IMR-90 (cell line): ENCODE data around the gene ZCCHC7. TPM values are rescaled to one million over a fixed set of nuclear protein-coding genes. Genes with fewer than 3 reads are reported as not detected.

ENCODE experiments used
- ATAC-seq: fragments of 200-7000 bp; cut with Tn5 transposase; 2 replicates; pipeline ENCODE4 v1.9.1; 2020; ENCODE audit warnings: low read depth, mild to moderate bottlenecking, moderate library complexity
- BruUV-seq: library from RNA; stranded (reverse); fragments of 400-500 nt; replicated peaks from 2 replicates; lab custom pipeline; 2021; lab: Mats Ljungman, UMichigan
- CTCF ChIA-PET: fragments of 300-600 bp; formaldehyde crosslinking; extraction: SDS; loops from one replicate; lab custom pipeline; 2021; ENCODE audit warnings: antibody characterized with exemption; lab: Yijun Ruan, JAX
- POLR2A ChIA-PET: fragments of 300-600 bp; sonication (Branson Sonifier 250); formaldehyde crosslinking; loops from one replicate; lab custom pipeline; 2022; ENCODE audit warnings: antibody characterized with exemption; ENCODE audit not compliant: unreplicated experiment; lab: Charles Lee
- DNase-seq: peaks from one replicate; pipeline ENCODE4 v3.0.0; 2013
- H2AFZ ChIP-seq: replicated peaks from 2 replicates; pipeline ENCODE3; 2013; ENCODE audit warnings: low read length, mild to moderate bottlenecking; ENCODE audit not compliant: poor library complexity
- H2AK5ac ChIP-seq: 2 replicates; pipeline ENCODE4 v1.6.1; 2013; ENCODE audit warnings: low read depth, low read length, inconsistent platforms
- H2AK9ac ChIP-seq: replicated peaks from 2 replicates; pipeline ENCODE3; 2013; ENCODE audit warnings: mild to moderate bottlenecking, low read depth, low read length, moderate library complexity; ENCODE audit not compliant: poor library complexity
- H2BK120ac ChIP-seq: 2 replicates; pipeline ENCODE4 v1.6.1; 2013; ENCODE audit warnings: low read depth, low read length, inconsistent platforms
- H2BK15ac ChIP-seq: 3 replicates; pipeline ENCODE4 v1.6.1; 2013; ENCODE audit warnings: low read depth, low read length, inconsistent platforms
- H2BK20ac ChIP-seq: 2 replicates; pipeline ENCODE4 v1.6.1; 2013; ENCODE audit warnings: low read depth, mild to moderate bottlenecking, inconsistent platforms, low read length, moderate library complexity
- H2BK5ac ChIP-seq: 2 replicates; pipeline ENCODE4 v1.6.1; 2013; ENCODE audit warnings: mild to moderate bottlenecking, low read depth, low read length, inconsistent platforms; ENCODE audit not compliant: poor library complexity, severe bottlenecking
- H3K14ac ChIP-seq: replicated peaks from 2 replicates; pipeline ENCODE4 v1.6.1; 2013; ENCODE audit warnings: low read depth, low read length, inconsistent platforms
- H3K18ac ChIP-seq: 2 replicates; pipeline ENCODE4 v1.6.1; 2013; ENCODE audit warnings: low read depth, low read length, control low read depth
- H3K23ac ChIP-seq: 2 replicates; pipeline ENCODE4 v1.6.1; 2013; ENCODE audit warnings: low read depth, low read length, inconsistent platforms
- H3K27ac ChIP-seq: 2 replicates; pipeline ENCODE4 v1.5.1; 2013; ENCODE audit warnings: mild to moderate bottlenecking, control low read depth, low read length; ENCODE audit not compliant: insufficient read depth
- H3K27me3 ChIP-seq: 2 replicates; pipeline ENCODE4 v1.6.1; 2013; ENCODE audit warnings: low read length; ENCODE audit not compliant: control insufficient read depth, insufficient read depth
- H3K36me3 ChIP-seq: 2 replicates; pipeline ENCODE4 v1.6.1; 2013; ENCODE audit warnings: low read length, mixed read lengths; ENCODE audit not compliant: control insufficient read depth, insufficient read depth
- H3K4ac ChIP-seq: 2 replicates; pipeline ENCODE4 v1.6.1; 2013; ENCODE audit warnings: low read depth, low read length, inconsistent platforms
- H3K4me1 ChIP-seq: 2 replicates; pipeline ENCODE4 v1.6.1; 2013; ENCODE audit warnings: low read length, mixed read lengths; ENCODE audit not compliant: control insufficient read depth, insufficient read depth
- H3K4me2 ChIP-seq: 2 replicates; pipeline ENCODE4 v1.6.1; 2013; ENCODE audit warnings: low read depth, mild to moderate bottlenecking, control low read depth, low read length, moderate library complexity
- H3K4me3 ChIP-seq: 2 replicates; pipeline ENCODE4 v1.5.1; 2013; ENCODE audit warnings: low read depth, mild to moderate bottlenecking, control low read depth, low read length, moderate library complexity; ENCODE audit not compliant: insufficient read depth
- H3K56ac ChIP-seq: 2 replicates; pipeline ENCODE4 v1.6.1; 2013; ENCODE audit warnings: low read length, inconsistent platforms; ENCODE audit not compliant: insufficient read depth; ENCODE audit errors: extremely low read depth
- H3K79me1 ChIP-seq, 2 experiments: 2 replicates each; pipeline ENCODE4 v1.6.1; 2013; ENCODE audit warnings: low read length in 2 of 2, inconsistent platforms in 1 of 2, low read depth in 1 of 2
- H3K9ac ChIP-seq: 2 replicates; pipeline ENCODE4 v1.6.1; 2013; ENCODE audit warnings: low read depth, low read length, control low read depth
- H3K9me1 ChIP-seq: 2 replicates; pipeline ENCODE4 v1.6.1; 2013; ENCODE audit warnings: low read length, inconsistent platforms; ENCODE audit not compliant: insufficient read depth
- H3K9me3 ChIP-seq: 2 replicates; pipeline ENCODE4 v1.6.1; 2013; ENCODE audit warnings: low read length; ENCODE audit not compliant: control insufficient read depth, insufficient read depth
- H4K20me1 ChIP-seq: 2 replicates; pipeline ENCODE4 v1.6.1; 2013; ENCODE audit warnings: low read length, inconsistent platforms; ENCODE audit not compliant: insufficient read depth
- H4K5ac ChIP-seq: 2 replicates; pipeline ENCODE4 v1.6.1; 2013; ENCODE audit warnings: mild to moderate bottlenecking, low read depth, low read length, control low read depth
- H4K8ac ChIP-seq, 2 experiments: 2 replicates each; pipeline ENCODE4 v1.6.1; 2013; ENCODE audit warnings: low read depth in 2 of 2, low read length in 2 of 2, control low read depth in 1 of 2, inconsistent platforms in 1 of 2
- H4K91ac ChIP-seq: 2 replicates; pipeline ENCODE4 v1.6.1; 2013; ENCODE audit warnings: low read depth, low read length, inconsistent platforms; ENCODE audit not compliant: insufficient read depth
- BHLHE40 ChIP-seq: fragments of 150-350 bp; IDR thresholded peaks from 2 replicates; pipeline ENCODE4 v1.6.1; 2016; ENCODE audit warnings: mild to moderate bottlenecking, low read depth, low read length
- CEBPB ChIP-seq: IDR thresholded peaks from 2 replicates; pipeline ENCODE4 v1.6.1; 2012; ENCODE audit warnings: low read depth, low read length, improper control_type of control experiment
- CHD1 ChIP-seq: IDR thresholded peaks from 2 replicates; pipeline ENCODE4 v1.6.1; 2012; ENCODE audit warnings: low read depth, low read length, improper control_type of control experiment
- FOS ChIP-seq: fragments of 150-350 bp; IDR thresholded peaks from 2 replicates; pipeline ENCODE4 v1.6.1; 2016; ENCODE audit warnings: low read depth, low read length
- MAZ ChIP-seq: IDR thresholded peaks from 2 replicates; pipeline ENCODE4 v1.6.1; 2012; ENCODE audit warnings: low read depth, mild to moderate bottlenecking, low read length, improper control_type of control experiment, moderate library complexity, borderline replicate concordance
- MXI1 ChIP-seq: IDR thresholded peaks from 2 replicates; pipeline ENCODE4 v1.6.1; 2012; ENCODE audit warnings: low read depth, mild to moderate bottlenecking, low read length, moderate library complexity, borderline replicate concordance
- POLR2A ChIP-seq: IDR thresholded peaks from 2 replicates; pipeline ENCODE4 v1.6.1; 2012; ENCODE audit warnings: mild to moderate bottlenecking, low read depth, low read length
- RCOR1 ChIP-seq: IDR thresholded peaks from 2 replicates; pipeline ENCODE4 v1.6.1; 2012; ENCODE audit warnings: mild to moderate bottlenecking, low read length, improper control_type of control experiment; ENCODE audit not compliant: insufficient replicate concordance
- SMC3 ChIP-seq: fragments of 150-350 bp; IDR thresholded peaks from 2 replicates; pipeline ENCODE4 v1.6.1; 2016; ENCODE audit warnings: low read depth, mild to moderate bottlenecking, antibody characterized with exemption, low read length, moderate library complexity
- WGBS, 2 experiments: methylation state at CpG; one replicate each; pipeline versions ENCODE4 v1.1.5 to v1.1.7; 2013; ENCODE audit warnings: missing lambda C conversion rate in 2 of 2; ENCODE audit not compliant: insufficient read length in 1 of 2; ENCODE audit errors: extremely low coverage in 2 of 2; 5-methylcytosine and 5-hydroxymethylcytosine counted together
- dilution Hi-C: fragments of 300-500 bp; cut with HindIII; formaldehyde crosslinking; loops from one replicate; pipeline ENCODE4 v1.14.3; 2018; ENCODE audit warnings: low sequenced_read_pairs; ENCODE audit not compliant: unreplicated experiment
- in situ Hi-C: fragments of 300-500 bp; cut with MboI; formaldehyde crosslinking; loops from 3 replicates; pipeline ENCODE4 v1.14.3; 2019; ENCODE audit warnings: low sequenced_read_pairs, inconsistent platforms, mixed read lengths
- intact Hi-C: fragments of 100-400 bp; cut with micrococcal nuclease; formaldehyde crosslinking; loops from 2 replicates; pipeline ENCODE4 v1.10.0; 2022
- polyA plus RNA-seq, 3 experiments: library from polyadenylated mRNA; depleted of rRNA; stranded (reverse); fragments of >200 nt; gene quantifications; 2 replicates each; pipeline ENCODE4 v1.2.3, GENCODE V29; 2012; ENCODE audit warnings: low replicate concordance in 1 of 3
- total RNA-seq: library from RNA; depleted of rRNA; stranded (reverse); fragments of >200 nt; gene quantifications from 2 replicates; pipeline ENCODE4 v1.2.3, GENCODE V29; 2012
- TF ChIP-seq, protein P1 (sequence below): fragments of 150-350 bp; IDR thresholded peaks from 2 replicates; pipeline ENCODE4 v1.6.1; 2017; ENCODE audit warnings: mild to moderate bottlenecking, antibody characterized with exemption, low read length, low read depth
- TF ChIP-seq, protein P2 (sequence below): fragments of 150-350 bp; IDR thresholded peaks from 2 replicates; pipeline ENCODE4 v1.6.1; 2016; ENCODE audit warnings: low read depth, mild to moderate bottlenecking, low read length, moderate library complexity, borderline replicate concordance

ZCCHC7 gene
- total and polyA plus RNA-seq, 2 of the 4 experiments (the other 2 are of a cell fraction): 13.6 to 28.7 TPM

DNA sequence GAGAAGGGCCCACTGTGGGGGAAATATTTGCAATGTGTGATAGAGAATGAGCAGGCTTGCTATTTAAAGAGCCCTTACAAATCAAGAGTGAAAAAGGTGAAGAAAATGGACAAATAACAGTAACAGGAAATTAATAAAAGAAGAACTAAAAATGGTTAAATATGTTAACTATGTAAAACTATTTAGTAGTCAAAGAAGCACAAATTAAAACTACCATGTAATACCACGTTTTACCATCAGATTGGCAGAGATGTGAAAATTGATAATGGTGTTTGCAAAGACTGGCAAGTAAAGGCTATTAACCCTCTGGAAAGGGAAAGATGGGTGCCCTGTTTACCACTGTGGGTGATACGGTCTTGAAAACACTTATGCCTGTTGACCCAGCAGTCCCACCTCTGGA, 279.0 kb downstream of the ZCCHC7 start:
- Histone ChIP-seq H2BK20ac (no peak overlapping the region), H3K4me3 (no peak overlapping the region), H3K9me3 (no peaks in the 10 kb centered on the region), H3K4me2 (no peak overlapping the region), H4K91ac (no peak overlapping the region), H2AK9ac (no peak overlapping the region), H2BK120ac (no peak overlapping the region), H2AK5ac (no peak overlapping the region), H2BK15ac (no peak overlapping the region), H3K14ac (no peak overlapping the region), H3K36me3 (no peaks in the 10 kb centered on the region), H3K9ac (no peak overlapping the region), H3K56ac (no peak overlapping the region), H3K18ac (no peak overlapping the region), H3K4me1 (no peaks in the 10 kb centered on the region), H4K20me1 (no peaks in the 10 kb centered on the region), H3K23ac (no peak overlapping the region), H3K27ac (no peak overlapping the region), H2AFZ (no peak overlapping the region), H3K79me1 (no peaks in the 10 kb centered on the region), H2BK5ac (no peak overlapping the region), H3K4ac (no peak overlapping the region), H3K27me3 (peaks cover 9% of the 10 kb centered on the region), H3K9me1 (no peaks in the 10 kb centered on the region), H4K8ac (no peak overlapping the region), H4K5ac (no peak overlapping the region)
- POLR2A ChIA-PET: no interaction called here
- dilution Hi-C loops (no loop called here), in situ Hi-C loops (no loop called here), intact Hi-C loops (no loop called here)
- no TSS peak for BruUV-seq
- no CpG with 5 or more reads among the region's 2 CpGs for WGBS, 2 experiments
- DNase-seq (no peak), ATAC-seq (no peak)
- CTCF ChIA-PET: no interaction called here
- TF ChIP-seq CEBPB (no peak), MXI1 (no peak), POLR2A (no peak), BHLHE40 (no peak), MAZ (no peak), SMC3 (no peak), FOS (no peak), RCOR1 (no peak), CHD1 (no peak)
- TF ChIP-seq, protein P1, sequence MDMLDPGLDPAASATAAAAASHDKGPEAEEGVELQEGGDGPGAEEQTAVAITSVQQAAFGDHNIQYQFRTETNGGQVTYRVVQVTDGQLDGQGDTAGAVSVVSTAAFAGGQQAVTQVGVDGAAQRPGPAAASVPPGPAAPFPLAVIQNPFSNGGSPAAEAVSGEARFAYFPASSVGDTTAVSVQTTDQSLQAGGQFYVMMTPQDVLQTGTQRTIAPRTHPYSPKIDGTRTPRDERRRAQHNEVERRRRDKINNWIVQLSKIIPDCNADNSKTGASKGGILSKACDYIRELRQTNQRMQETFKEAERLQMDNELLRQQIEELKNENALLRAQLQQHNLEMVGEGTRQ: no peak
- TF ChIP-seq, protein P2, sequence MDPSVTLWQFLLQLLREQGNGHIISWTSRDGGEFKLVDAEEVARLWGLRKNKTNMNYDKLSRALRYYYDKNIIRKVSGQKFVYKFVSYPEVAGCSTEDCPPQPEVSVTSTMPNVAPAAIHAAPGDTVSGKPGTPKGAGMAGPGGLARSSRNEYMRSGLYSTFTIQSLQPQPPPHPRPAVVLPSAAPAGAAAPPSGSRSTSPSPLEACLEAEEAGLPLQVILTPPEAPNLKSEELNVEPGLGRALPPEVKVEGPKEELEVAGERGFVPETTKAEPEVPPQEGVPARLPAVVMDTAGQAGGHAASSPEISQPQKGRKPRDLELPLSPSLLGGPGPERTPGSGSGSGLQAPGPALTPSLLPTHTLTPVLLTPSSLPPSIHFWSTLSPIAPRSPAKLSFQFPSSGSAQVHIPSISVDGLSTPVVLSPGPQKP: no peak
